OCI-LY1 (cell line): Measurements from ENCODE around the gene MPPED2.

Experiments used
- H2AFZ ChIP-seq: fragments of 200-600 bp; sonication (generic), shearing (Covaris generic); 2 replicates; pipeline ENCODE4 v1.6.0; 2014; ENCODE audit warnings: antibody characterized with exemption, mild to moderate bottlenecking, low read length
- H3F3A ChIP-seq: fragments of 200-600 bp; sonication (generic), shearing (Covaris generic); 2 replicates; pipeline ENCODE4 v1.6.0; 2014; ENCODE audit warnings: mild to moderate bottlenecking, antibody characterized with exemption, low read length, moderate library complexity; ENCODE audit not compliant: insufficient read depth
- H3K27ac ChIP-seq: fragments of 200-600 bp; sonication (generic); 2 replicates; pipeline ENCODE4 v1.5.1; 2014; ENCODE audit warnings: low read length, mixed run types, mild to moderate bottlenecking, low read depth; ENCODE audit not compliant: poor library complexity, severe bottlenecking
- H3K27me3 ChIP-seq: fragments of 200-600 bp; sonication (generic); 2 replicates; pipeline ENCODE4 v1.6.0; 2014; ENCODE audit warnings: antibody characterized with exemption, mild to moderate bottlenecking, low read length, moderate library complexity; ENCODE audit not compliant: insufficient read depth
- H3K36me3 ChIP-seq: fragments of 200-600 bp; sonication (generic); 2 replicates; pipeline ENCODE4 v1.6.1; 2014; ENCODE audit warnings: mild to moderate bottlenecking, antibody characterized with exemption, low read length, moderate library complexity, mixed read lengths; ENCODE audit not compliant: insufficient read depth
- H3K4me1 ChIP-seq: fragments of 200-600 bp; sonication (generic); 2 replicates; pipeline ENCODE4 v1.5.1; 2014; ENCODE audit warnings: mild to moderate bottlenecking, low read length, moderate library complexity; ENCODE audit not compliant: insufficient read depth, severe bottlenecking
- H3K4me2 ChIP-seq: fragments of 200-600 bp; sonication (generic), shearing (Covaris generic); 2 replicates; pipeline ENCODE4 v1.6.1; 2014; ENCODE audit warnings: low read length
- H3K4me3 ChIP-seq: fragments of 200-600 bp; sonication (generic); 2 replicates; pipeline ENCODE4 v1.5.1; 2014; ENCODE audit warnings: low read length, low read depth, mild to moderate bottlenecking, mixed read lengths; ENCODE audit not compliant: poor library complexity, severe bottlenecking
- H3K79me2 ChIP-seq: fragments of 200-600 bp; shearing (Covaris generic); 2 replicates; pipeline ENCODE4 v1.6.1; 2016; ENCODE audit warnings: mixed run types, low read length, mixed read lengths; ENCODE audit not compliant: insufficient read depth
- H3K9ac ChIP-seq: fragments of 200-600 bp; sonication (generic), shearing (Covaris generic); 2 replicates; pipeline ENCODE4 v1.6.1; 2014; ENCODE audit warnings: mild to moderate bottlenecking, low read length, mixed read lengths
- H3K9me2 ChIP-seq: fragments of 200-600 bp; sonication (generic), shearing (Covaris generic); 2 replicates; pipeline ENCODE4 v1.6.1; 2014; ENCODE audit warnings: low read depth, mild to moderate bottlenecking, low read length, mixed read lengths
- H3K9me3 ChIP-seq: fragments of 200-600 bp; shearing (Covaris generic); 2 replicates; pipeline ENCODE4 v1.6.1; 2014; ENCODE audit warnings: low read length, mixed read lengths
- H4K20me1 ChIP-seq: fragments of 200-600 bp; sonication (generic), shearing (Covaris generic); 2 replicates; pipeline ENCODE4 v1.6.0; 2016; ENCODE audit warnings: mild to moderate bottlenecking, low read length; ENCODE audit not compliant: insufficient read depth
- EZH2 ChIP-seq: fragments of 200-600 bp; sonication (generic), shearing (Covaris generic); IDR thresholded peaks from 2 replicates; pipeline ENCODE4 v1.8.0; 2017; ENCODE audit warnings: borderline replicate concordance, mixed run types, mild to moderate bottlenecking, antibody characterized with exemption, low read length, moderate library complexity, mixed read lengths
- TF ChIP-seq, protein P1 (sequence below): fragments of 200-600 bp; sonication (generic), shearing (Covaris generic); IDR thresholded peaks from 2 replicates; pipeline ENCODE4 v1.5.1; 2017; ENCODE audit warnings: mild to moderate bottlenecking, antibody characterized with exemption, low read length, moderate library complexity, mixed read lengths

MPPED2 gene

DNA sequence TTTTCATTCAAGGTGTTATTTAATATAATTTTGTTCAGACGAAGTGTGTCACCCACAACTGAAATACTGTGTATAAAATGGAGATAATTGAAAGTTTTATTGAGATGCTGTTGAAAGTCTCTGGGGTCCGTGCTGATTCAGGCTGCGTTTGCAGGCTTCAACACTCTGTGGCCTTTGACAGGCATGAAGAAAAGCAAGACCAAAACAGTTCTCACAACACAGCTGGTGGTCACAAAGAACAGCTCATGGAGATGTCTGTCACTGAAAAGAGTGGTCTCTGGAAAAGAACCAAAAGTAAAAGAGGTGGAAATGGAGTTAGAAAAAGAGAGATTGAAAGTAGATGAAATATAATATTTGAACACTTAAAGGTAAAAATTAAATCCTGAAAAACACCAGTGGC is 9.8 kb upstream of the MPPED2 start:
- no peaks in the 10 kb centered on the region for H3K4me1 ChIP-seq
- no peak for TF ChIP-seq EZH2
- TF ChIP-seq, protein P1, sequence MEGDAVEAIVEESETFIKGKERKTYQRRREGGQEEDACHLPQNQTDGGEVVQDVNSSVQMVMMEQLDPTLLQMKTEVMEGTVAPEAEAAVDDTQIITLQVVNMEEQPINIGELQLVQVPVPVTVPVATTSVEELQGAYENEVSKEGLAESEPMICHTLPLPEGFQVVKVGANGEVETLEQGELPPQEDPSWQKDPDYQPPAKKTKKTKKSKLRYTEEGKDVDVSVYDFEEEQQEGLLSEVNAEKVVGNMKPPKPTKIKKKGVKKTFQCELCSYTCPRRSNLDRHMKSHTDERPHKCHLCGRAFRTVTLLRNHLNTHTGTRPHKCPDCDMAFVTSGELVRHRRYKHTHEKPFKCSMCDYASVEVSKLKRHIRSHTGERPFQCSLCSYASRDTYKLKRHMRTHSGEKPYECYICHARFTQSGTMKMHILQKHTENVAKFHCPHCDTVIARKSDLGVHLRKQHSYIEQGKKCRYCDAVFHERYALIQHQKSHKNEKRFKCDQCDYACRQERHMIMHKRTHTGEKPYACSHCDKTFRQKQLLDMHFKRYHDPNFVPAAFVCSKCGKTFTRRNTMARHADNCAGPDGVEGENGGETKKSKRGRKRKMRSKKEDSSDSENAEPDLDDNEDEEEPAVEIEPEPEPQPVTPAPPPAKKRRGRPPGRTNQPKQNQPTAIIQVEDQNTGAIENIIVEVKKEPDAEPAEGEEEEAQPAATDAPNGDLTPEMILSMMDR: no peak
- H3K36me3 ChIP-seq: no peaks in the 10 kb centered on the region
- no peaks in the 10 kb centered on the region for H3K27me3 ChIP-seq
- no peak overlapping the region for H3K27ac ChIP-seq
- no peaks in the 10 kb centered on the region for H3K9me2 ChIP-seq
- no peak overlapping the region for H2AFZ ChIP-seq
- H3K9me3 ChIP-seq: no peaks in the 10 kb centered on the region
- H3K9ac ChIP-seq: no peak overlapping the region
- no peak overlapping the region for H3K4me3 ChIP-seq
- H3F3A ChIP-seq: no peaks in the 10 kb centered on the region
- no peaks in the 10 kb centered on the region for H3K79me2 ChIP-seq
- no peaks in the 10 kb centered on the region for H4K20me1 ChIP-seq
- H3K4me2 ChIP-seq: no peak overlapping the region

DNA sequence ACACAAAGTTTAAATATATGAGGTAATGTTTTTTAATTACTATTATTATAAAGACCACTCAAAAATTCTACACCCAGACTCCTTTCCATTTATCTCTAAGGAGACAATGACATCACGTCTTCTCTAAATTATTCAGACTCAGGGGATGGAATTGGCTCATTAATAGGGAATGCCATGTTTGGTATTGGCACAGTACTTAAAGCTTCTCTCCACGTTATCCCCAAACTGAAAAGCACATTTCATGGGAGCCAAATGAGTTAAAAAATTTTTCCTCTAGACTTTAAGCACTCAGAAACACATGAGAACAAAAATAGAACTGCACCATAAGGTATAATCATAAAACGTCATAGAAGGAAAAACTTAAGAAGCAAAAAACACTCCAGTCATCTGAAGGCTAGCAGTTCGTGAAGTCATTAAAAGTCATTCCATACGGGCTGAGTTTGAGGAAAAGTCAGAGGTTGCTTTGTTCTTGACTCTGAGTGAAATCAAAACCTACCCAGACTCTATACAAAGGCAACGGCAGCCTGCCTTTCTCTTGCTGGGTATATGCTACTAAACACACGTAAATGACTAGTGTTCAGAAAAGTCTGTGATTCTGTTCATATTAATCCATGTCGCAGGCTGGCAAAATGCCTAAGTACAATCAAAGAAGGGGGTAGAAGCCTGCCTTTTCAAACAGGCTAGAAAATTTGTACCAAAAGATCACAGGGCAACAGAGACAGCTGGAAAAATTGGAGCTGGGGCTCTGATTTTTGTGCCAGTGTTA is 8.7 kb upstream of the MPPED2 start:
- Histone ChIP-seq H3K27ac (no peak overlapping the region), H3K9me2 (no peaks in the 10 kb centered on the region), H3K9ac (no peak overlapping the region), H2AFZ (no peak overlapping the region), H3K4me2 (no peak overlapping the region), H3K9me3 (no peaks in the 10 kb centered on the region), H3K27me3 (no peaks in the 10 kb centered on the region), H3K4me3 (no peak overlapping the region), H3K4me1 (no peaks in the 10 kb centered on the region), H4K20me1 (no peaks in the 10 kb centered on the region), H3K36me3 (no peaks in the 10 kb centered on the region), H3F3A (no peaks in the 10 kb centered on the region), H3K79me2 (no peaks in the 10 kb centered on the region)
- TF ChIP-seq, protein P1: no peak

DNA sequence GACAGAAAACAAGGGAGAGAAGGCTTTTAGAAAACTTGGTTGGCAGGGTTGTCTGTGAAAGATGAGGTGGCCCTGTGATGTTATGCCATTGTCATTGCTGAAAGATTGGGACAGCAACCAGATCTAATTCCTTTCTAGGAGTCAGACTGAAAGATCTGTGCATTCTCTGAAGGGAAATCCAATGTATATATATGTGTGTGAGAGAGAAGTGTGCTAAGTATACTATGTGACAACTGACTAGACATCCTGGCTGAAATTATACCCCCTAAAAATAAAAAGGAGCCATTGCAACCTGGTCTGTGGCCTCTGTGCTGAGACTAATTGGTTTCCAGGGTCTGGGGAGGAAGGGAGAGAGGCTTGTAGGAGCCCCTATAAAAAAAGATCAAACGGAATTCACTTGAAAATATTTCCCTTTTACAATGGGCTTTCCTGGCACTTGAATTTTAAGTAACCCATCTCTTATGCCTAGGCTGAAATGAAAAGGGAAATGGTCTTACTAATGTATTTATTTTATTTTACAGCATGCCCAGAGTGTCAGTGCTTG is 1.2 kb upstream of the MPPED2 start:
- H4K20me1 ChIP-seq: no peaks in the 10 kb centered on the region
- H3K27me3 ChIP-seq: no peaks in the 10 kb centered on the region
- H3K4me3 ChIP-seq: no peak overlapping the region
- no peaks in the 10 kb centered on the region for H3K9me2 ChIP-seq
- no peaks in the 10 kb centered on the region for H3K4me1 ChIP-seq
- no peaks in the 10 kb centered on the region for H3K9me3 ChIP-seq
- H3K9ac ChIP-seq: no peak overlapping the region
- no peaks in the 10 kb centered on the region for H3K79me2 ChIP-seq
- H3K36me3 ChIP-seq: no peaks in the 10 kb centered on the region
- no peak overlapping the region for H3K4me2 ChIP-seq
- no peak overlapping the region for H3K27ac ChIP-seq
- TF ChIP-seq, protein P1: no peak
- no peak for TF ChIP-seq EZH2
- H3F3A ChIP-seq: no peaks in the 10 kb centered on the region
- H2AFZ ChIP-seq: no peak overlapping the region
